HG02884 (cell line): ENCODE measurements around the gene IFNL1.
"Not testable (repeated sequence)": the region's sequence is repeated elsewhere in the genome, so short reads cannot be mapped to it uniquely, and the experiment has no call there.

Experiments
- ATAC-seq: cut with Tn5 transposase; IDR thresholded peaks from one replicate; pipeline ENCODE4 v1.9.1; 2021; ENCODE audit warnings: mild to moderate bottlenecking, moderate library complexity; ENCODE audit not compliant: unreplicated experiment

IFNL1 gene

DNA sequence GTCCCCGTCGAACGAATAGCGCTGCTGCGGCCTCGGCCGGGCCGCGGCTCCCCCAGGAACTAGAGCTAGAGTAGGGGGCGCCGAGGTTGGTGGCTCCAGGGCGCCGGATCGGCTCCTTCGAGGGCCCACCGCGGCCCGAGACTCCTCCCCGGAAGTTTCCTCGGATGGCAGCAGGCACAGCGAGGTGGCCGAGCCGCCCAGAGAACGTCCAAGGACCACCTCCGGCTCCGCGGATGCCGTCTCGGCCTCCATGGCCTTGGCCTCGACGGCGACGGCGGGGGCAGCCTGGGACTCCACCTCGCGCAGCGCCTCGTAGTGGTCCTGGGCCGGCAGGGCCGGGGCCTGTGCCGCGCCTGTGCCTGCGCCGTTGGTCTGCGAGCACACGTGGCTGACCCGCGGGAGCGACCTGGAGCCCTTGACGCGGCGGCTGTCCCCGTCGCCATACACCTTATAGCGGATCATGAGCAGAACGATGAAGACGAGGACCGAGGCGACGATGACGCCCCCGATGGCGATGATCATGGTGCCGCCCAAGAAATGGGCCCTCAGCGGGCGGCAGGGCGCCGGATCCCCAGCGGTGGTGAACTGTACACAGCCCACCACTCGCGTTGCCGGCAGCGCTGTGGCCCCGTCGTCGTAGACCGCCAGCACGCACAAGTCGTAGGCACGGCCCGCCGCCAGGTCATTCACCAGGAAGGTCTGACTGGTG is 11.8 kb downstream of the IFNL1 start:
- no peak for ATAC-seq

- ATAC-seq = no peak
These were observed 12.5 kb downstream of the IFNL1 start for GRCh38 chr19:39308531-39309304.

DNA sequence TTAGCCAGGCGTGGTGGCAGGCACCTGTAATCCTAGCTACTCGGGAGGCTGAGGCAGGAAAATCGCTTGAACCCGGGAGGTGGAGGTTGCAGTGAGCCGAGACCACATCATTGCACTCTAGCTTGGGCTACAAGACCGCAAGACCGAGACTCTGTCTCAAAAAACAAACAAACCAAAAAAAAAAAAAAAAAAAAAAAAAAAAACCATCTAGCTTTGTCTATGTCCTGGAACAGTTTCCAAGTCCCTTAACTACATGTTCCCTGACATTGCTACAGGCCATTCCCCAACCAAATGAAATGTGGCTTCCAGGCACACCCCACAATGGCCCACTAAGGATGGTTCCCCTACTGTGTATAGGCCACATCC is 13.1 kb downstream of the IFNL1 start:
- not testable (repeated sequence) for ATAC-seq

DNA sequence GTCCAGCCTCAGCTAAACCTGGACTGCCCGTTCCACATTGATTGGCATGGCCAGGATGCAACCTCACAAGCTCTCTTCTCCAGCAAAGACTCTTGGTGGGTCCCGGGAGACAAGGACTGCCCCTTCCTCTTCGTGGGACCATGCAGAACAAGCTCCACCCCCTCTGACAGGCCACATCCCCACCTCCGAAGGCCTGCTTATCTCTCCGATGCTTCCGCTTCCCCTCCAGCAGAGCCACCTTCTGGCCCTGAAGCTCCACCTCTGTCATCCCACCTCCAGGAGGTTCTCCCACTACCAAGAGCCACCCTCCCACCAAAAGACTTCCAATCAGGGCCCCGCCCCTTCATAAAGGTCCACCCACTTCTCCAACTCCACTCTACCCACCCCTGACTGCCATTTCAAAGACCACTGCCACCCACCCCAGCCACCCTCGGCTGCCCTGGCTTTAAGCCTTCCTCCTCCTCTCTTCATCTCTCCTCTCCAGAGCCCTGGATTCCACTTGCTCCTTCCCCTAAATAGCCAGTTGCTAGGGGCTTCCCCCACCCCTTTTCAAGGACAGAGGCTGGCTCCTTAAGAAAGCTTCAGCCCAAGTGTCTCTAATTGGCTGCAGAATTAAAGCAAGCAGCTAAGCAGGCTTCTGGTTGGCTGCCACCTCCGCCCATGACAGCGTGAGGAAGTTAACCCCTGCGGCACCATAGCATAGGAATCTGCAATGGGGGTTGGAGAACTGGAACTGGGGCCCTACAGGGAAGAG is 14.5 kb downstream of the IFNL1 start:
- no peak for ATAC-seq

GRCh38 chr19:39314016-39314728 is 18.0 kb downstream of the IFNL1 start:
- no peak for ATAC-seq

DNA sequence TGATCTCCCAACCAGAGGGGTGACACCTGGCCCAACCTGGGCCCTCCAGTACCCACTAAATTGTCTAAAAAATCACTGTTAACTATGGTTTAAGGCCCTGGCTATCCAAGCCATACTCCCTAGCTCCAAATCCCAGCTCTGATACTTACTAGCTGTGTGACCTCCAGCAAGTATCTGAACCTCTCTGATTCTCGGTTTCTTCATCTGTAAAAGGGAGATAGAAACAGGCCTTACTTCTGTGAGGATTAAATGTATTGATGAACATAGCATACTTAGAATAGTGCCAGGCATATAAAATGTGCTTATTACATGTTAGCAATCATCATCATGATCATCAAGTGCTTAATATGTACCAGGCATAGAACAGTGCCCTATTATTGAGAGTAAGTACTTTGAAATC is 19.7 kb downstream of the IFNL1 start:
- no peak for ATAC-seq

DNA sequence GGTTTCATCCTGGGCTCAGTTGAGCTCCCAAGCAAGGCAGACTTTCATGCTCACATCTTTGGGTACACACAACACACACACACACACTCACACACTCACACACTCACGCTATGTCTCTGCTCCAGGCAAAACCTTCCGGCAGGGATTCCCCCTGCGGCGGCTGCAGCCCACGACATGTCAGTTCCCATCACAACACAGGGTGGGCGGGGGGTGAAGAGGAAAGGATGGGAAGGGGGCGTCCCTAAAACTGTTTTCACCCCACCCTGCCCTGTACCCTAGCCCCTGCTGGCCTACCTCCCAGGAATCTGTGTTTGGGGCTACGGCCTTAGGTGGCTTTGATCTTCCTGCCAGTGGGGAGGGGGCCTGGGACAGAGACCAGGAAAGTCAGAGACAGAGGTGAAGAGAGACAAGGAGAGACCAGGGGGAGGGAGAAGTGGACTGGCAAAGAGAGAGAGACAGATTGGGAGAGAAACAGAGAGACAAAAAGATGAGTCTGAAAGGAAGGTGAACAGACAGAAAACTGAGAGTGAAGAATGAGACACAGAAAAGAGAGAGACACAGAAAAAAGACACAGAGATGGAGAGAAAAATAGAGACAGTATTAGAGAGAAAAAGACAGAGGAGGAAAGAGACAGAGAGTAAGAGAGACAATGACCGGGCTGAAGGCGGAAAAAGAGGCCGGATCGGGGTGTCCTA is 20.6 kb downstream of the IFNL1 start:
- no peak for ATAC-seq

DNA sequence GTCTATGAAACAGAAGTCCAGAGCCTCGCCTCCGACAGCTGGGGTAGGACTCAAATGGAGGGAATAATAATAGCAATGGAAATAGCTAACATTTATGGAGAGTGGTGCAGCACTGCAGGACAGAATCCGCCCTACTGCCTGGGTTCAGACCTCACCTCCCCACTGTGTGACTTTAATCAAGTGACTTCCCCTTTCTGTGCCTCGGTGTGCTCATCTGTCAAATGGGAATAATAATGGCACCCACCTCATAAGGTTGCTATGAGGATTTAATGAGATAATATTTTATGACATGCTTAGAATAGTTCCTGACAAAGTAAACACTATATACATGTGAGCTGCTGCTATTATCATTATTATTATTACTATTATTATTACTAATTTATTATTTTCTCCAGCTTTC is 21.3 kb downstream of the IFNL1 start:
- ATAC-seq = no peak

GRCh38 chr19:39318071-39318470 is 21.9 kb downstream of the IFNL1 start:
- no peak for ATAC-seq

DNA sequence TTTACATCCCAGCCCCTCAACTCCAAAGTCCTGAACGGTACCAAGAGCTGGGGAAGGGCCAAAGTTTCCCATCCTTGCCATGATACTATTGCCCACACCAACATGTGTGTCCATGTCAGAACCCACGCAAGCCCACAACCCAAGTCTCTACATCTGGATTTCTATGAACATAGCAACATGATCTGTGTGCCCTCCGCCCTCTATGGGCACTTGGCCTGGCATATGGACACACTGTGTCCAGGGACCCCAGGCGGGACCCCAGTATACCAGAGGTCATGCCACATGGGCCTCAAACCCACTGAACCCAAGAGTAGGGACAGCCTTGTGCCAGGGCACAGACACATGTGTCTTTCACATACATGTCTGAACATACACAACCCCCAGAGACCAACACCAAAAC is 22.5 kb downstream of the IFNL1 start:
- no peak for ATAC-seq

DNA sequence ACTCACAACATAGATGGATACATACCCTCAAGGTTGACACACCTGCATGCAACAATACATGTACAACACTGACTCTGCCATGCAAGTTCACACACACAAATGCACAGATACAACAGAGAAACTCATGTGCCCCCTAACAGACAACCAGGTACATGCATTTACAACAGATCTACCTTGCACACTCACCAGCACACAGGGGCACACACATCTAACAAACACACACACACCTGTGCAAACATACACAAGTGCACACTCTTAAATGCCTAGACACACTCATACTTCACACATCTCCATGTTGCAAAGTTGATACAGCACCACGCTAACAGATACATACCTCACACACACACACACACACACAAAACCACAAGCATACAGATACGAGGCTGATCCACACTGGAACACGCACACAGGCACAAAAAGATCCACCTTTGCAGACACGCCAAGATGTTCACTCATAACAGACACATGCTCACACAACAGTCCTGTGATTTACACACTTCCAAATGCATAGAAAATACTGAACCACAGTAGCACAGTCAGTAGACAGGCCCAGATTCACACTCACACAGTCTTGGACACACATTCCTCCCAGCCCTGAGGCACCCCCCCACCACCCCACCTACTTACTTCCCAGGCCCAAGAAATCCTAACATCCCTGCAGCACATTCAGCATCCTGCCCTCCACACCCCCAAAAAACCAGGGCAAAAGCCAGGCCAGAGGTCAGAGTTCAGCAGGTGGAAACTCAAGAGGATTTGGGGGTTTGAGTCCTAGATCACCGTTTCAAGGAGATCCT is 23.1 kb downstream of the IFNL1 start:
- ATAC-seq = no peak

DNA sequence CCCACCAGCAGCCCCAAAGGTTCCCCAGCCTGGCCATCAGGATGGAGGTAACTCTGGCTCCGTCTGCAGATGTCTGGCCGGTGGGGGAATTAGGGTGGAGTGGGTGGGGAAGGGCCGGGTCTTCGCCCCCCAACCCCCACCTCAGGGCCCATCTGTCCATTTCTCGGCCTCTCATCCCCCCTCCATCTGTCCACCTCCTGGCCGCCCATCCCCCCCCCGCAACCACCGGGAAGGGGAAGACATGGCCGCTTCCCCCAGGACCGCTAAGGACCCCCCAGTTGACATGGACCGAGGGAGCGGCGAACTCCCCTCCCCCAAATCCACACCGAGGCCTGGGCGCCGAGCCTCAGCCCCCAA is 23.7 kb downstream of the IFNL1 start:
- no peak for ATAC-seq

DNA sequence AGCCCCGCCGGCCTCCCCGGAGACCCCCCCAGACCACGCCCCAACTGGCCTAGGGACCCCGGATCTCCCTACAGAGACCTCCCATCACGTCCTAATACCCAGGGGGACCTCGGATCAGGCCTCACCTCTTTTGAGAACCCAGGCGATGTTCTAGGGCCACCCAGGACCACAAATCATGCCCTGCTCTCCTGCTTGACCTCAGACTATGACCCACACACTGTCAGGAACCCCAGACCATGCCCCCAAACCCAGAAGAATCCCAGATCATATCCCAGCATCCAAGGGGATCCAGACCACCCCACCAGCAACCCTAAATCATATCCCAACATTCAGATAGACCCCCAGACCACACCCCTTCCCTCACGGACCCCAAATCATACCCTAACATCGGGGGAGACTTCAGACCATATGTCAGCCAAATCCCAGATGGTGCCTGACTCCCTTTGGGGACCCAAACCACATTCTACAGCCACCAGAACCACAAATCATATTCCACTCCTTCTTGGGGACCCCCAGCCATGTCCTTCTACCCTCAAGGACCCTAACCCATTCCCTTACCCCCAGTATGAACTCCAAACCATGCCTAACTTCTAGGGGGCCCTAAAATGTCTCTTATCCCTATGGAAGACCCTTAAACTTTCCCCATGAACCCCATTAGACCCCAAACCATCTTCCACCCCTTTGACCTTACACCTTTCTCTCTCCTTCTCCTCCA is 25.1 kb downstream of the IFNL1 start:
- no peak for ATAC-seq

DNA sequence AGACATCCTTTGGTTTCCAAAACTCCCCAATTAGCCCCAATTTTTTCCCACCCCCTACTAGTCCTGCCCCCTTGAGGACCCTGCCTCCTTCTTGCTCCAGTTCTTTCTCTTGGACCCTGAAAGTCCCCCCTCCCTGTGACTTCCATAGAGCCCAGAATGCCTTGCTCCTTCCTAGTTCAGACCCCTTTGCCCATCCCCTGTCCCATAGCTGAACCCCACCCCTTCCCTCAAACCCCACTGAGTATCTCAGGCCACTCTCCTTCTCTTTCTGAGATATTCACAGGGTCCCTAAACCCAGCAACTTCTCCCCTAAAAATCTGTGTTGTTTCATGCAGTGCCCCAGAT is 25.6 kb downstream of the IFNL1 start:
- no peak for ATAC-seq

DNA sequence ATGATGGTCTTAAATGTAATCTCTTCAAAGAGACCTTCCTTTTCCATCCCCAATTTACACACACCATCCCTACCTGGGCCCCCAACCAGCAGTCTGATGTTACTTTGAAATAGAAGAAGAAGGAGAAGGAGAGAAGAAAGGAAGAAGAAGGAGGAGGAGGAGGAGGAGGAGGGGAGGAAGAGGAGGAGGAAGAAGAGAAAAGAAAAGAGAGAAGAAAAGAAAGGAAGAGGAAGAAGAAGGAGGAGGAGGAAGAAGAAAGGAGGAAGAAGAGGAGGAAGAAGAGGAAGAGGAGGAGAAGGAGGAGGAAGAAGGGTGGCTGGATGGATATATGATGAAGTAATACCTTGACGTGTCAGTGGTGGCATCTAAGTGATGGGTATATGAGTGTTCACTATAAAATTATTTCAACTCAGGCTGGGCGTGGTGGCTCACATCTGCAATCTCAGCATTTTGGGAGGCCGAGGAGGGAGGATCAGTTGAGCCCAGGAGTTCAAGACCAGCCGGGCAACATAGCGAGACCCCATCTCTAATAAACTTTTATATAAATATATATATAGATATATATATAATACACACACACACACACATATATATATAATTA is 28.1 kb downstream of the IFNL1 start:
- ATAC-seq = no peak

DNA sequence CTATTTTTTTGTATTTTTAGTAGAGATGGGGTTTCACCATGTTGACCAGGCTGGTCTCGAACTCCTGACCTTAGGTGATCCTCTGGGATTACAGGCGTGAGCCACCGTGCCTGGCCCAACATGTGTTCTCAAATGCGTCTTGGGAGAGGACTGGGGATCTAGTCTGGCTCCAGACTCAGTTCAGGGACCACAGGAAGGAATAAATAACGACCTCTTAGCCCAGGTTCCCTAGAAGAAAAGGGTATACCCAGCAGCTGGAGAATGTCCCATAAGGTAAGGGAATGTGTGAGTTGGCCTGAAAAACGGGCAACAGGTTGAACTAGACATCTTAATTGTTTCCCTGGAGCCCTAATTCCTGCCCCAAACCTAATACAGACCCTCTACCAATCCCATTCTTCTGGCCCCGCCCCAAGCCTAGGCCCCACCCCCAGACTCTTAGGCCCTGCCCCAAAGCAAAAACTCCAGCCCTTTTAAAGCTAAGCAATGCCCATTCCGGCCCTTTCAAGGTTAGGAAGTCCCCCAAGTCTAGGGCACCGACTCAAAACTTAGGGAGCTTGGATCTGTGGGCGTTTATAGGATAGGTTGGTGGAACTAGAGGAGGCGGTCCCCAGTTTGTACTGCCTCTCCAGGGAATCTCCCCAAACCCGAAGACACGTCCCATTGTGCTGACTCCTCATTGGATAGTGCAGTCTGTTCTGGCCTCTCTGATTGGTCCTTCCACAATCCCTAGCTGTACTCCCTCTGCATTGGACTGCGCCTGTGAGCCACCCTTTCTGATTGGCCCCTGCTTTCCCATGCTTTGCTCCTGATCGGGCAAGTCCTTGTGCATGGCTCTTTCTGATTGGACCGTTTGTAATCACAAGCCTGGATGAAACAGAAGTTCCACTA is 29.8 kb downstream of the IFNL1 start:
- ATAC-seq = no peak

- ATAC-seq = no peak
These were observed 31.3 kb downstream of the IFNL1 start for GRCh38 chr19:39327363-39328045.
